Measurements from ENCODE around the gene GSTM2.
"Not testable (repeated sequence)": the region's sequence is repeated elsewhere in the genome, so short reads cannot be mapped to it uniquely, and the experiment has no call there.

GSTM2 gene

DNA sequence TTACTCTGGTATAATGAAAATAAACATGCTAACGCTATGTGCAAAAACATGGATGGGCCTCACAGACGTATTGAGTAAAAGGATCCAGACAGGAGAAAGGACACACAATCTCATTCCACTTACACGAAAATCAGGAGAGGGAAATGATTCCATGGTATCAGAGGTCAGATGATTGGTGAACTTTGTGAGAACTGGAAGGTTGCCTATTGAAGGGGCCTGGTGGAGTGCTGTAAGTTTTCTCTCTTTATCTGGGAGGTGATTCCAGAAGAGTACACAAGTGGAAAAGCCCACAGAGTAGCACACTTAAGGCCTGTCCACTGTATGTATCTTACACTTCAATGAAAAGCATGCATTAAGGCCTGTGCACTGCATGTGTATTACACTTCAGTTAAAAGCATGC is 9.6 kb downstream of the GSTM2 start:
- peak; percentile 0 for DNase-seq (ENCODE audit: low spot score)

DNA sequence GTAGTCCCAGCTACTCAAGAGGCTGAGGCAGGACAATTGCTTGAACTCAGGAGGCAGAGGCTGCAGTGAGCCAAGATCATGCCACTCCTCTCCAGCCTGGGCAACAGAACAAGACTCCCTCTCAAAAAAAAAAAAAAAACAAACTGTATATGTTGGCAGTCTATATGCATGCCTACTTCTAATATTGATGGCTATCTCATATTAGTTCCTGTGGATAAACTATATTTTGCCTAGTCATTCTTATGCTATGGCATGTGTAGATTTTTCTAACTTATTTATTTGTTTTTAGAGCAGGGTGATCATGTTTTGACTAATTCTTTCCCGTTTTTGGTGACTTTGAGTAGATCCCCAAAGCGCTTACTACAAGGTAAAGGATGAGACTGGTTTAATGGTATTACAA is 10.8 kb downstream of the GSTM2 start:
- not testable (repeated sequence) for DNase-seq (ENCODE audit: low spot score)

GRCh38 chr1:109684777-109685176 is 16.9 kb downstream of the GSTM2 start:
- not testable (repeated sequence) for DNase-seq (ENCODE audit: low spot score)

DNA sequence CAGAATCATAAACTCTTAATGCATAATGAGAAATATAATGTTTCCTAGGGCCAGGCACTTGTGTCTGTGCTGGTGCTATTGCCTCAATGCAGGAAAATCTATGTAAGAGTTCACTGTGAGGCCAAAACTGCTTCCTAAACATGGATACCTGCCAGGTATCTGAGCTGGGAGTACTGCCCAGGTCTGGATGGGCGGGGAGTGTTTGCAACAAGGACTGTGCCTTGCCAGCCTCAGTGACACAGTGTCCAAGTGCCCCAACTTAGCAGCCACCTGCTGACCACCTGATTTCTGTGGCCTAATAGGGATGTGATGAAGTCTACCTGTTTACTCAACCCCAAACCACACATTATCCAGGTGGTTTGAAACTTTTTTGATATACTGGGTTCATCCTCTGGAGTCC is 17.5 kb downstream of the GSTM2 start:
- DNase-seq (ENCODE audit: low spot score), result not testable (repeated sequence)

GRCh38 chr1:109685890-109686289 is 18.0 kb downstream of the GSTM2 start:
- DNase-seq (ENCODE audit: low spot score), result not testable (repeated sequence)

DNA sequence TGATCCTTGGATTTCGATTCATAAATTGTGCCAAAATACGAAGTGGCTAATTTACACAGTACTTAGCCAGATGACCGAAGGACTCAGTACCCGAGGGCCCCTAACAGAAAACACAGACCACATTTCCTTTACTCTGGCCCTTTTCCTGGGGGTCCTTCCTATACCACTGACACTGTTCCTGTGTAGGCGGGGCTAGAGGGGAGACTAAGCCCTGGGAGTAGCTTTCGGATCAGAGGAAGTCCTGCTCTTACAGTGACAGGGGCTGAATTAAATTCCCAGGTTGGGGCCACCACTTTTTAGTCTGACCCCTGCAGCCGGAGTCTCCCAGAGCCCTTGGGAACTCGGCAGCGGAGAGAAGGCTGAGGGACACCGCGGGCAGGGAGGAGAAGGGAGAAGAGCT is 19.3 kb downstream of the GSTM2 start:
- DNase-seq (ENCODE audit: low spot score), result not testable (repeated sequence)

- no peak for DNase-seq (ENCODE audit: low spot score)
These were observed 20.0 kb downstream of the GSTM2 start, which contains the start of gene GSTM1 for GRCh38 chr1:109687641-109688499. GSTM1 (plus strand) TSS chr1:109687817; CDS start chr1:109687874, 57 bp downstream.

DNA sequence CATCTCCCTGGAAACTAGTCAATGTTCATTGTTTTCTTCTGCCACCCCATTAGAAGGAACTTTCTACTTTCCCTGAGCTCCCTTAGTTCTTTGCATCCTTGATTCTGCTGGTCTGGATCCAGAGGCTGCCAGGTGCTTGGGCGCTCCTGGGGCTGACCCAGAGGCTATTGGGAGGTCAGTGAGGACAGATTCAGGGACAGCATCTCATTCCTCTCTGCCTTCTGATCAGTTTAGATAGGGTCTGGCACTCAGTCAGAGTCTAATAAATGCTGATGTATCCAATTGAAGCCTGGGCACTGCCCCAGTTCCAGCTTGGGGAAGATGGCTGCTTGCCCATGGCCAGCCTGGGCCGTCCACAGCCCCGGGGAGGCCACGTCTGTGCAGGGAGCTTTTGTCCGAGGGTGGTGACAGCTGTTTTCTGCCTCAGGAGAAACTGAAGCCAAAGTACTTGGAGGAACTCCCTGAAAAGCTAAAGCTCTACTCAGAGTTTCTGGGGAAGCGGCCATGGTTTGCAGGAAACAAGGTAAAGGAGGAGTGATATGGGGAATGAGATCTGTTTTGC is 22.1 kb downstream of the GSTM2 start:
- DNase-seq (ENCODE audit: low spot score), result no peak

DNA sequence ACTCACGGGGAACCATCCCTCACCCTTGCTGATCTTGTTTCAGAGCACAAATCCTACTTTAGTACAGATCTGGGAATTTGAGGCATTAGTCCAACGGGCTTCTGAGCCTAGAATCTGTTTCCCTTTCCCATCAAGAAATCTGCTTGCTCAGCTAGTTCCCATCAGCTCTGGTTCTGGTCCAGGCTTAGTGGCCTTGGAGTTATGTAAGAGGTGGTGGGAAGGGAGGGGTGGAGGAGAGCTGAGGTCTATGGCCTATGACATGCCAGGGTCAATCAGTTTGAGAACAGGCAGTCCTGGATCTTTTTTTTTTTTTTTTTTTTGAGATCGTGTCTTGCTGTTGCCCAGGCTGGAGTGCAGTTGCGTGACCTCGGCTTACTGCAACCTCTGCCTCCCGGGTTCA is 23.9 kb downstream of the GSTM2 start:
- DNase-seq (ENCODE audit: low spot score), result no peak

- not testable (repeated sequence) for DNase-seq (ENCODE audit: low spot score)
These were observed 26.5 kb downstream of the GSTM2 start for GRCh38 chr1:109694400-109694799.

- DNase-seq (ENCODE audit: low spot score), result not testable (repeated sequence)
These were observed 27.3 kb downstream of the GSTM2 start for GRCh38 chr1:109695138-109695537.

DNA sequence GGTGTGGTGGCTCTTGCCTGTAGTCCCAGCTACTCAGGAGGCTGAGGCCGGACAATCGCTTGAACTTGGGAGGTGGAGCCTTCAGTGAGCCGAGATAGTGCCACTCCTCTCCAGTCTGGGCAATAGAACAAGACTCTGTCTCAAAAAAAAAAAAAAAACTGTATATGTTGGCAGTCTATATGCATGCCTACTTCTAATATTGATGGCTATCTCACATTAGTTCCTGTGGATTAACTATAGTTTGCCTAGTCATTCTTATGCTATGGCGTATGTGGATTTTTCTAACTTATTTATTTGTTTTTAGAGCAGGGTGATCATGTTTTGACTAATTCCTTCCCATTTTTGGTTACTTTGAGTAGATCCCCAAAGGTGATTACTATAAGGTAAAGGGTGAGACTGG is 29.2 kb downstream of the GSTM2 start:
- DNase-seq (ENCODE audit: low spot score), result no peak

DNA sequence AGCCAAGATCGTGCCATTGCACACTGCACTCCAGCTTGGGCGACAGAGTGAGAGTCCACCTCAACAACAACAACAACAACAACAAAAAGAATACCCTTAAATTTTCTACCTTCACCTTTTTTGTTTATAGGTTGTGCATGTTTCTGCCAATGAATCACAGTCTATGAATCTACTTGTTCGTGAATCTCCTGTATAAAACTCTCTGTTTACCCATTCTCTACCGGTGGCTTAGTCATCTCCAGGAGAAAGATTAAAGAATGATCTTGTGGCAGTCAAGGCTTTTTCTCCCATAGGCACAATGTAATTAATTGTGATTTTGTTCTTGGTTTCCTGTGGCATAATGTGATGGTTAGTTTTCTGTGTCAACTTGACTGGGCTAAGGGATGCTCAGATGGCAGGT is 30.0 kb downstream of the GSTM2 start:
- not testable (repeated sequence) for DNase-seq (ENCODE audit: low spot score)

GRCh38 chr1:109702940-109703339 is 35.1 kb downstream of the GSTM2 start:
- DNase-seq (ENCODE audit: low spot score), result not testable (repeated sequence)

- peak; percentile 0 for DNase-seq (ENCODE audit: low spot score)
These were observed 36.3 kb downstream of the GSTM2 start for GRCh38 chr1:109704173-109704572.

GRCh38 chr1:109705411-109705810 is 37.6 kb downstream of the GSTM2 start:
- DNase-seq (ENCODE audit: low spot score), result peak; percentile 0

DNA sequence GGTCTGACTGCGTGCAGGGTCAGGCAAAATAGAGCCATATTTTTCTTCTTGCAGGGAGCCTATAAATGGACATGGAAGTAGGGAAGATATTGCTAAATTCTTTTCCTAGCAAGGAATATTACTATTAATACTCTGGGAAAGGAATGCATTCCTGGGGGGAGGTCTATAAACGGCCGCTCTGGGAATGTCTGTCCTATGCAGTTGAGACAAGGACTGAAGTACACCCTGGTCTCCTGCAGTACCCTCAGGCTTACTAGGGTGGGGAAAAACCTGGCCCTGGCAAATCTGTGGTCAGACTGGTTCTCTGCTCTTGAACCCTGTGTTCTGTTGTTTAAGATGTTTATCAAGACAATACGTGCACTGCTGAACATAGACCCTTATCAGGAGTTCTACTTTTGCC is 41.1 kb downstream of the GSTM2 start:
- not testable (repeated sequence) for DNase-seq (ENCODE audit: low spot score)

- DNase-seq (ENCODE audit: low spot score), result not testable (repeated sequence)
These were observed 42.0 kb downstream of the GSTM2 start for GRCh38 chr1:109709822-109710221.

GRCh38 chr1:109711593-109712320 is 43.9 kb downstream of the GSTM2 start, which contains the start of gene GSTM5:
GSTM5 (plus strand) TSS chr1:109712251; CDS start chr1:109712313, 62 bp downstream.
- peak; percentile 6 for DNase-seq (ENCODE audit: low spot score)

DNA sequence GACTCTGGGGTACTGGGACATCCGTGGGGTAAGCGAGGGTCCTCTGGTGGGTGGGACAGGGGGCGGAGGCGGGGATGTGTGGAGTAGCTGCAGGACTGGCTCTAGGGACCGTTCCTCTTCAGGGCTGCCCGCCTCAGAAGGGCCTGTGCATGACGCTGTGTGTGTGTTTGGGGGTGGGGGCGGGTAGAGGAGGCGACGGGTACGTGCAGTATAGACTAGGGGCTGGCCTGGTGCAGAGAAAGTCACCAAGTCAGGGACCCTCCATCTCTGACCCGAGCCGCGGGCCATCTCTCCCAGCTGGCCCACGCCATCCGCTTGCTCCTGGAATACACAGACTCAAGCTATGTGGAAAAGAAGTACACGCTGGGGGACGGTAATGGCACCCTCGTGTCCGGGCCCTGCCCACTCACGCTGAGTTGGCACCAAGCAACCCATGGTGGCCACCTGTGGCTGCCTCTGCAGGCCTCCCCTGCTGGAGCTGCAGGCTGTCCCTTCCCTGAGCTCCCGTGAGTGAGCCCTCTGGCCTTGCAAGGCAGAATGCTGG is 44.5 kb downstream of the GSTM2 start:
- DNase-seq (ENCODE audit: low spot score), result no peak

- DNase-seq (ENCODE audit: low spot score), result peak; percentile 0
These were observed 45.8 kb downstream of the GSTM2 start for GRCh38 chr1:109713636-109714035.

DNA sequence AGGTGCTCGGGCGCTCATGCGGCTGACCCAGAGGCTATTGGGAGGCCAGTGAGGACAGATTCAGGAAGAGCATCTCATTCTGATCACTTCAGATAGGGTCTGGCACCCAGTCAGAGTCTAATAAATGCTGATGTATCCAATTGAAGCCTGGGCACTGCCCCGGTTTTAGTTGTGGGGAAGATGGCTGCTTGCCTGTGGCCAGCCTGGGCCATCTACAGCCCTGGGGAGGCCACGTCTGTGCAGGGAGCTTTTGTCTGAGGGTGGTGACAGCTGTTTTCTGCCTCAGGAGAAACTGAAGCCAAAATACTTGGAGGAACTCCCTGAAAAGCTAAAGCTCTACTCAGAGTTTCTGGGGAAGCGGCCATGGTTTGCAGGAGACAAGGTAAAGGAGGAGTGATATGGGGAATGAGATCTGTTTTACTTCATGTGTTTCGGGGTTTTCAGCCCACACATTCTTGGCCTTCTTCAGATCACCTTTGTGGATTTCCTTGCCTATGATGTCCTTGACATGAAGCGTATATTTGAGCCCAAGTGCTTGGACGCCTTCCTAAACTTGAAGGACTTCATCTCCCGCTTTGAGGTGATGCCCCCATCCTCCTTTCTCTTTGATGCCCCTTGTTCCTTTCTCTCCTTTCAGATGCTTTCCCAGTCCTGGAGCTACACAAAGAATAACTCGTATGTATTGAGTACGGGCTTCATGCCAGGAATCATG is 47.0 kb downstream of the GSTM2 start:
- peak; percentile 0 for DNase-seq (ENCODE audit: low spot score)
